HG03175 (cell line): ENCODE results near the gene PTTG1IP.
"Not testable (repeated sequence)": the region's sequence is repeated elsewhere in the genome, so short reads cannot be mapped to it uniquely, and the experiment has no call there.

ENCODE experiments used
- ATAC-seq: cut with Tn5 transposase; IDR thresholded peaks from one replicate; pipeline ENCODE4 v1.9.1; 2021; ENCODE audit warnings: mild to moderate bottlenecking, moderate library complexity; ENCODE audit not compliant: unreplicated experiment

Gene PTTG1IP, protein sequence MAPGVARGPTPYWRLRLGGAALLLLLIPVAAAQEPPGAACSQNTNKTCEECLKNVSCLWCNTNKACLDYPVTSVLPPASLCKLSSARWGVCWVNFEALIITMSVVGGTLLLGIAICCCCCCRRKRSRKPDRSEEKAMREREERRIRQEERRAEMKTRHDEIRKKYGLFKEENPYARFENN

DNA sequence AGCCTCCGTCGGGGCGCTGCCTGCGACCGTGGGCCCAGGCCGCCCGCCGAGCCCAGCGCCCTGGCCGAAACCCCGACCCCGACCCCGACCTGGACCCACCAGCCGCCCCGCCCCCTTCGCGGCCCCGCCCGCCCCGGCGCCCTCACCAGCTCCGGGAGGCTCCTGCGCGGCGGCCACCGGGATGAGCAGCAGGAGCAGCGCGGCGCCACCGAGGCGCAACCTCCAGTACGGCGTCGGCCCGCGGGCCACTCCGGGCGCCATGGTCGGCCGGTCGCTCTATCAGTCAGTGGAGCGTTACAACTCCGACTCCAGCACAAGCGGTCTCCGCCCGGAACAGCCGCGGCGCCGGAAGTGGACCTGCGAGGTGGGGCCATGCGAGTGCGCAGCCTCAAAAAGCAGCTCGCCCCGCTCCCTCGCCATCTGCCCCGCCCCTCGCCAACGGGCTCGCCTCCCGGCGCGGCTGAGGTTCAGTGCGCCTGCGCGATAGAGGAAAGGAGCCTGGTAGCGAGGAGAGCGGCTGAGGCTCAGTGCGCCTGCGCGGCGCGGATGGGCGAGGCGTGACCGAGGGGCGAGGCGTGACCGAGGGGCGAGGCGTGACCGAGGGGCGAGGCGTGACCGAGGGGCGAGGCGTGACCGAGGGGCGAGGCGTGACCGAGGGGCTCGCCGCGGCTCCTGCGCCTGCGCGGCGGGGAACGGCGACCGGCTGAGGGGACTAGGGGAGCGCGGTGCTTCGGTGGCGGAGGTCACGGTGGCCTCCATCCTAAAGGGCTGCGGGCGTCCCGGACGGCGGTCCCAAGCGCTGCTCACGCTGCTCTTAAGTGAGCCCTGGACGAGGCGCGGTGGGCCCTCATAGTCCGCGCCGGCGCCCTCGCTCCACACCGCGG lies at the start of gene PTTG1IP:
Gene PTTG1IP (minus strand): TSS at position 335 of the 884 bp plus-strand sequence. CDS start 74 bp downstream, at position 261.
- peak; percentile 70 for ATAC-seq

DNA sequence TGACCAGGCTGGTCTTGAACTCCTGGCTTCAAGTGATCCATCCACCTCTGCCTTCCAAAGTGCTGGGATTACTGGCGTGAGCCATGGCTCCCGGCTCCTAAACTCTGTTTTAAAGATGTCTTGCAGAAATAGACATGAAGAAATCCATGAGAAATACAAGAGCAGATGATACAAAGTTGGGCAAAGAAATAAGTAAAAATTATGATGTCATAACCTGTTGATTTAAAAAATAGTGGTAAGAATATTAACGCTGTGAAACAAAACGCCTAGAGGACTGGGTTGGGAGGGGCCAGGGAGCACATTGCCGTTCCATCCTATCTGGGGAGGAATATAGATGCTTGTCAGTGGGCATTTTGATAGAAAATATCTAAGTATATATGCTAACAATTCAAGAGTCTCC lies 48.4 kb upstream of the PTTG1IP start:
- ATAC-seq, result no peak

DNA sequence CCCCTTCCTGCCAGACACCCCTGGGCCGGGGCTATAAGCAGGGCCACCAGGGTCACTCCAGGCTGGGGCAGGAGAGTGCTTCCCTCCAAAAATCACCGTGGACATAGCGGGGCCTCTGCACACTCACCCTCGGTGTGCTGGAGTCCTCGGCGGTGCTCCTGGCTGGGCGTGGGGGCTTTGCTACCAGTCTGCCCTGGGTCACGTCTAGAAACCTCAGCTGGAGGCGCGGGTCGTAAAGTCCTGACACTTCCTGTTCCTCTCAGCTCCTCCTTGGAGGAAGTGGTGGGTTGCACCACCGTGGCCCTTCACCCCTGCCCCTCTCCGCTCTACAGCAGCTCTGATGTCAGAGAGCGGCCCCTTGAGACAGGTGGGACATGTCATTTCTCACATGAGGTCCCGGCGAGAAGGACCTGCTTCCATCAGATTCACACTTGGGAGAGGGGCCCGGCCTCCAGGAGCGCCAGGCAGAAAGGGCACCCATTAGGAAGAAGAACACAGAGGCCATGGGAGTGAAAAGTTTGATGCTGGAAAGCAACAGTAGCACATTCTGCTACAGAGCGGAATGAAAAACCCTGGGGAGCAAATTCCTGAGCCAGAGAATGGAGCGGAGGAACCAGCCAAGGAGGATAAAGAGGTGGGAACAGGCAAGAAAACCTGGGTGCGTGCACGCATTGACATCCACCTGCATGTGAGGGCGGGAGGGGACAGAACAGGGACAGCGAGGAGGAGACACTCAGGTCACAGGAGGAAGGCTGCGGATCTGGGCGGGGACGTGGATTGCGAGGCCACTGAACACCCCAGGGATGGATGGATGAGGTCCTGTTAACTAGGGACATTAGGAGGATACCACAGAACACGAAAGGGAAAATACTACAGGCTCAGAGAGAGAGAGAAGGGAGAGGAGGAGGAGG lies 47.5 kb upstream of the PTTG1IP start, which contains the start of gene ITGB2:
Gene ITGB2 (minus strand): TSS at position 206 of the 911 bp plus-strand sequence. CDS start 10,117 bp downstream, outside the sequence.
- peak; percentile 60 for ATAC-seq

DNA sequence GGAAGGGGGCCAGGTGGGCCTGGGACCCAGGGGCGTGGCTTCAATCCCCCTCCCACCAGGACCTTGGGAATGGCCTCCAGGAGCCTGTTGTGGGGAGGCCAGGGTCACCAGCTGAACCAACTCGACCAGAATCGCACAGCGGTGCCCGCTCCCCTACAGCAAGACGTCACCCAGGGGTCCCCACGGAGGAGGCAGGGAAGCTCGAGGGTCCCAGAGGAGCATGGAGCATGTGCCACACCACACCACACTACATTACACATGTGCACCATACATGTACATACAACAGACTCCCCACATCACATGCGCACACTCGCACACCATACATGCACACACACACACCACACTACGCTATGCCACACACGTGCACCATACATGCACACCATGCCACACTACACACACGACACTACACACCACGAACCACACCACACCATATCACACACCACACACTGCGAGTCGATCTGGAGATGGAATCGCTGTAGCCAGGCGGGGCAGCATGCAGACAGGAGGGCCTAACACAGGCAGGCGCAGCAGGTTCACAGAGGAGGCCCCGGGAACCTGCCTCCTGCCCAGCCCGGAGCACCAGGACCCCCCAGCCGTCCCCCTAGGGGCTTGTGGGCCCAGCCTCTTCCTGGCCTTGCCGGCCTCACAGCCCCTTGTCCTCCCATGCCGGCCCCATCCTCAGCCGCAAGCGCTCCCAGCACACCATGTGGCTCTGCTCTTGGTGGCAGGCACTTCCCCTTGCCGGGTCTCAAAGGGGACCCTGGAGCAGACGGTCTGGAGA lies 46.6 kb upstream of the PTTG1IP start:
- ATAC-seq, result peak; percentile 7

DNA sequence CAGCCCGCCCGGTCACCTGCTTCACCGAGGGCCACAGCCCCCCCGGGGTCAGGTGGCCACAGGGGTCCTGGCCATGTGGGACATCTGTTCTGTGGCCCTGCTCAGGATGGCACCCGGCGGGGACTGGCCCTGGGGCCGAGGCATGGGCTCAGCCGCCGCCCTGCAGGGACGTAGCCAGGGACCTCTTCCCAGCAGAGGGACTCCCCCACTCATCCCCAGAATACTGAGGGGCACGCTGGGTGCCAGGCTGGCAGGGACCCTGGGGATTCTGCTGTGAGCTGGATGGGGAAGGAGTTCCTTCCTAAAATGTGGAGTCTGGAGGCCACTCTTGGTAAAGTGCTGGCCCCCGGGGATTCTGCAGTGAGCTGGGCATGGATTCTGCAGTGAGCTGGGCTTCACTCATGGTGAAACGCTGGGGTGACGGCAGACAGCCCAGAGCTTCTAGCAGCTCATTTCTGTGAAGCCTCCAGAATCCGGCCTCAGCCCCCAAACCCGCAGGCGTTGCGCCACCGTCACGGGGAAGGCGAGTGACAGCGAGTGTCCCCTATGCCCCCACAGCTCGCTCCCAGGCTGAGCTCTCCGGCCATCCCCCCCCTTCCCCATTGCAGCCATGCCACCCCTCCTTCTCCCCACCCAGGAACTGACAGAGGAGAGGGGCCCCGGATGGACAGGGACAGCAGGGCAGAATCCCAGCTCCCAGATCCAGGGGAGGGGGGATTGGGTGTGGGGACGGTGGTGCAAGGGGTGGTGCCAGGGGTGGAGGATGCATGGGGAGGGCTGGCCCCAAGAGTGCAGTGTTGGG lies 45.8 kb upstream of the PTTG1IP start:
- ATAC-seq, result no peak

DNA sequence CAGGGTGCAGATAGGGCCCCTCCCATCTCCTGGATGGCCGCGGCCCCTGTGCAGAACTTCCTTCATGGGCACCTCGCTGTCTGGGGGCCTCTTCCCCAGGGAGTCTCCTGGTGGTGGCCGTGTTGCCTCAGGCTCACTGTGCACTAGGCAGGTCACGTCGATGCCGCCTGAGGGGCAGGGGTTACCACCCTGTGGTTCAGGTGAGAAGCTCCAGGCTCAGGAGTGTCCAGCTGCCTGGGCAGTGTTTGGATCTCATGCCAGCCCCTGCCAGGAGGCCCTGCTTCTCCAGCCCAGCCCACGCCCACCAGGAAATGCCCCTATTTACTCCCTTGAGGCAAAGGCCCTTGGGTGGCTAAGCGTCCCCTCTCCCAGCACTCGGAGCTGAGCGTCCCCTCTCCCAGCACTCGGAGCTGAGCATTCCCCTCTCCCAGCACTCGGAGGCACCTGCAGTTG lies 45.1 kb upstream of the PTTG1IP start:
- no peak for ATAC-seq

DNA sequence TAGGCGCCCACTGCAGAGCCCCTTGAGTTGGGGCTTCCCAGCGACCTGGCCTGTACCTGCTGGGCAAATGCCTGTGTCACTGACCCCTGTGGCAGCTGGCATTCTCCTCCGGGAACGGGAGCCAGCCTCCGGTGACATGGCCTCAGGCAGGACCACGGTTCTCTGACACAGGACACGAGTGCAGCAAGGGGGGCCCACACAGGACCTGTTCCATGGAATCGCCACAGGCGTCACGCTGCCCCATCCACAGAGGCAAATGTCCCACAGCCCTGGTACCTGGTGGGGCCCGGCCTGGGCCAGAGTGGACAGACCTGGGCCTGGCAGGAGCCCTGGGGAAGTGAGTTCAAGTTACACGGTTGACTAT lies 44.6 kb upstream of the PTTG1IP start:
- ATAC-seq, result no peak

DNA sequence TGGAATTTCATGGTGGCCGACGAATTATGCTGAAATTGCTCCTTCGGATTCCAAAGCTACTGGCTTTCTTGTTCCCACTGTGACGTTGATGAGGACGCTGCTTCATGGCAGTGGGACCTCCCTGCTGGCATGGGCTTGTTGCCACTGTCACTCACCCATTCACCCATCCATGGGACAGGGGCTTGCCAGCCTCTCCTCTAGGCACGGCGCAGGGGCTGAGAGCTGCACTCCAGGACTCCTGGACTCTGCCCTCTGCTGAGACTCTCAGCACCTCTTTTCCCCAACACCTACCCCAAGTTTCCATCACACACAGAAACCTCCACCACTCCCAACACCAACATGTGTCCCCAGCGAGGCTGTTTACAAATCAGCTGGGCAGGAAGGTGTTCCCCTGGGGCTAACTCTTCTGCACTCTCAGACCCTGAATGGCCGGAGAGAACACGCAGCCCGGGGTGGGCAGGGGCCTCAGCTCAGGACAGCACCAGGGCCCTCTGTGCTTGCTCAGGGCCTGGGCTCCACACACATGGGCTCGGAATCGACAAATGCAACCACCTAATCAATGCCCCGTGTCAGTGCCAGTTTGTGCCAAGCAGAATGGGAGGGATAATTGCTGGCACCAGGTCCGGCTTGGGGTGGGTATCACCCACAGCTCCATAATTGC lies 44.1 kb upstream of the PTTG1IP start:
- no peak for ATAC-seq

DNA sequence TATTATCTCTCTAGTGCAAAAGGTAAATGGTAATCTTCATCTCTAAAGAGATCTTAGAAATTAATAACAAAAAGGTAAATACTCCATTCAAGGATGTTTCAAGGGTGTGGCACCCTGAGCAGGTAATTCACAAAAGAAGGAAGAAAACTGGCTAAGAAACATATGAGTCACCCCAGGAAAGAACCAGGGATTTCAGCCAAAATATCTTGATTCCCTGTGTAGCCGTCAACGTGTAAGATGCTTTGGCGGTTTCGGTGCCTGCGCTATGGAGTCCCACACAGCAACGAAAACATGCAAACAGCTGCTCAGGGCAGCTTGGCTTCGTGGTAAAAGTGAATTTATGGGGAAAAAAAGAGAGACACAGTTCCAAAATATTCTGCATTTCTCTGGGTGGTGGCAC lies 43.5 kb upstream of the PTTG1IP start:
- no peak for ATAC-seq

DNA sequence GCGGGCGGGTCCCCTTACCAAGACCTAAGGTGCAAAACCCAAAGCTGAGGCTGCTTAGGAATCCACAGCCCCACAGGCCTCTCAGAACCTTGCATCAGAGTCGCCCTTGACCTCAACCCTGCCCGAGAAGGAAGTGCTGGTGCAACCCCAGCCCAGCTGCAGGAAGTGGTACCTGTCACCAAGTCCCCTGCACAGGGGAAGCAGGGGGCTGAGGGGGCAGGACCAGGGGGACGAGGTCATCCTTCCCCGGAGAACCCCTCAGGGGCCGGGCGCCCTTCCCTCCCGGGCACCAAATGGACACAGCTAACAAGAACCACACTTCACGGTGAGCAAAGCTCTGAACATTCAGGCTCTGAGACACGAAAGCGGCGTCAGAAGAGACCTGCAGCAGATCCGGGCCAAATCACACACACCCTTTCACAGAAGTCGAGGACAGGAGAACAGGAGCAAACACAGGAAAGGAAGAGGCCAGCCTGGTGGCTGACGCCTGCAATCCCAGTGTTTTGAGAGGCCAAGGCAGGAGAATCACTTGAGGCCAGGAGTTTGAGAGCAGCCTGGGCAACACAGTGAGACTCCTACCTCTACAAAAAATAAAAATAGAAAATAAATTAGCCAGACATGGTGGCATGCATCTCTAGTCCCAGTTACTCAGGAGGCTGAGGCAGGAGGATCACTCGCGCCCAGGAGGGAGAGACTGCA lies 40.8 kb upstream of the PTTG1IP start:
- ATAC-seq, result peak; percentile 57

DNA sequence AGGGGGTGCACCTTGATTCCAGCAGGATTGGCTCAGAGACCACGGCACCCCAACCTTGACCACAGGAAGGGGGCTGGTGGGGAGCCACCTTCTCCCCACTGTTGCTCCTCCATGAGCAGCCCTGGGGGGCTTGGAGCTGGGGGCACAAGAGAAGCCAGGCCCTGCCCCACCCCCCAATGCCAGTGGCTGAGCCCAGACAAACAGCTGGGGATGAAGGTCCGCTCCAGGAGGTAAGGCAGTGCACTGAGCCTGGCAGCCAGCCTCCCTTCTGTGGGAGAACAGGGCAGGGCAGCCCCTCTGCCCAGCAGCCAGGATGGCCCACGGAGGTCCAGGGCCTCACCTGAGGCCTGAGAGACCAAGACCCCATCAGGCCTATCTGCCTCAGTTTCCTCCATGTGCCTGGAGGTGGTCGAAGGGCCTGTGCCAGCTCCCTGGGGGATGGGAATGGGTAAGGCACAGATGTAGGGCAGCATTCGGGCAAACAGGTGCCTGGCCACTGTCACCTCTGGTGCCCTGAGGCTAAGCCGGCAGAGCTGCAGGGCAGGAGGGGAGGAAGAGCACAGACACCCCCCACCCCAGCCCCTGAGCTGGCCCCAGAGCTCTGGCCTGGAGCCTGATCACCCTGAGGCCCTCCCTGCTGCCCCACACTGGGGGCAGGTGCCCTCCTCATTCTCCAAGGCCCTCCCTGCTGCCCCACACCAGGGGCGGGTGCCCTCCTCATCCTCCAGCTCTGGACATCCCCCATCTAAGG lies 40.1 kb upstream of the PTTG1IP start:
- ATAC-seq, result peak; percentile 16

DNA sequence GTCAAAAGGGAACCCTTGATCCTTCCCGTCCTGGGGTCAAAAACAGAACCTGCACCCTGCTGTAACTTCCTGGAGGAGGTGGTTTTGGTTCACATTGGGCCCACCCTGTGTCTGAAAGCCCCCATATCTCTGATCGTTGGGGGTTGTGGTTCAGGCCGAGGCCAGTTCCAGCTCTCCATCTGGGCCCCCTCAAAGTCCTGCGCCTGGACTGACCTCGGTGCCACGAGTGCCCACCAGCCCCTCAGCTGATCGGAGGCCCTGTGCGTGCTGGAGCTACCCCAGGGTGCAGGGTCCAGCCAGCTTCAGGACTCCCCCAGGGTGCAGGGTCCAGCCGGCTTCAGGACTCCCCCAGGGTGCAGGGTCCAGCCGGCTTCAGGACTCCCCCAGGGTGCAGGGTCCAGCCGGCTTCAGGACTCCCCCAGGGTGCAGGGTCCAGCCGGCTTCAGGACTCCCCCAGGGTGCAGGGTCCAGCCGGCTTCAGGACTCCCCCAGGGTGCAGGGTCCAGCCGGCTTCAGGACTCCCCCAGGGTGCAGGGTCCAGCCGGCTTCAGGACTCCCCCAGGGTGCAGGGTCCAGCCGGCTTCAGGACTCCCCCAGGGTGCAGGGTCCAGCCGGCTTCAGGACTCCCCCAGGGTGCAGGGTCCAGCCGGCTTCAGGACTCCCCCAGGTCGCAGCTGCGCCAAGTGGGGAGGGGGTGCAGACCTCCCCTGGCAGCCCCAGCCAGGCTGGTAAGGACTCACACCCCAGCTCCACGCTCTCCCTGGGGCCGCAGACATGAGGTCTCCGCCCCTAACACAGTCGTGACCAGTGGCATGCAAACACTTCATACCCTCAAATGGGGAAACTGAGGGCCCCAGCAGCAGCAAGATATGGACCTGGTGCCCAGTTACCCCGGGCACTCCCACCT lies 39.3 kb upstream of the PTTG1IP start:
- not testable (repeated sequence) for ATAC-seq

DNA sequence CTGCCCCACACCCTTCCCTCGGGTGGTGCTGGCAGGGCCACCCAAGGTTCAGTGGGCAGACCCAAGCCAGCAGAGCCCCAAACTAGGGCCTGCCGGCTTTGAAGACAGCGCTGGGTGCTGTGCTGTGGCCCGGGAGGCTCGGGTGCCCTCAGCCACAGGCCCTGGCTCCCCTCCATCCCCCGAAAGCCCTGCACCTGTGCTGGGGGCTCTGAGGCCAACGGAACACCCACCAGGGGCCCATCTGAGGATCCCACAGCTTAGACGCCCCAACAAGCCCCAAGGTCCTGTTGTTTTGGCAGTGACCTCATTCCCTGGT lies 38.6 kb upstream of the PTTG1IP start:
- no peak for ATAC-seq

DNA sequence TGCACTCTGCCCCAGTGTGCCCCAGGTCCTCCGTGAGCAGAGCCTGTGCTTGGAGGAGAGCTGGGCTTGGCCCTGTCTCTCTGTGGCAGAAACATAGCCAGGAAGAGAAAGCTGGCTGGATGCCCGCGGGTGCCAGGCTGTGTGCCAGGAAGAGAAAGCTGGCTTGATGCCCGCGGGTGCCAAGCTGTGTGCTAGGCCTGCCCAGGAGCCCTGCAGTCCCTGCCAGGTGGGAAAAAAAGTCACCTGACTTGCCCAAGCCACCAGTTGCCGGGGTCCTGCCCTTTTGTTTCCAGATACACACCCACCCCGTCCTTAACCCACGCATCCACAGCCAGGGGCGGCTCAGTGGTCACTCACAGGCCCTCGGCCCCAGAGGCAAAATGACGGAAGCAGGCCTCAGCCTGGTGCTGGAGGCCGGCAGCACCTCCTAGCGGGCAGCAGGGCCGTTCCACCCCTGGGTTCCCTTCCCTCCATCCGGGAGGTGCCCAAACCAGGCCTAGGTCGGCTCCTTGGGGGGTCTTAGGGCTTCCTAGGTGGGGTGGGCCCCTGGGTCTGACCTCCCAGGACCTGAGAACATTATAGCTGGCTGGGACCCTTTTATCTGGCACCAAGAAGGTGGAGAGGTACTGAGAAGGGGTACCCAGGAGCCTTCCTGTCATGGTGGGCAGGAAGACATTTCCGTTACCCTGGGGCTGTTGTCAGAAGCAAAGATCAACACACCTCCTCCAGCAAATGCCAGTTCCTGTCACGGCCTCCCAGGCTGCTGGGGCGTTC lies 38.1 kb upstream of the PTTG1IP start:
- ATAC-seq, result no peak

DNA sequence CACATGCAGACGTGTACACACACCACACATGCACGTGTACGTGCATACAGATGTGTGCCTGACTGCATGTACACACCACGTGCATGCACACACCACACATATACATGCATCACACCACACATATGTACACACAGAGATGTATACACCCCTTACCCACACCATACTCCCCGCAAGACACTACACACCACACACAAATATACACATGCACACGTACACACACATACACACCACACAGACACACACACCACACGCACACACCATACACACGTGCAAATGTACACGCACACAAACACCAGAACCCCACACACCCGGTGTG lies 37.5 kb upstream of the PTTG1IP start:
- no peak for ATAC-seq
